22Rv1 (cell line): ENCODE data around the gene PPP2R1B.

Experiments used
- H3K27ac ChIP-seq: fragments of 450-650 bp; 2 replicates; pipeline ENCODE4 v1.5.1; 2017
- CTCF ChIP-seq: fragments of 450-650 bp; IDR thresholded peaks from 2 replicates; pipeline ENCODE4 v1.5.1; 2017; ENCODE audit warnings: mild to moderate bottlenecking
- ZFX ChIP-seq: fragments of 450-650 bp; IDR thresholded peaks from 2 replicates; pipeline ENCODE4 v1.6.1; 2017; ENCODE audit warnings: antibody characterized with exemption, borderline replicate concordance

The PPP2R1B gene

GRCh38 chr11:111714522-111714921, 51.7 kb downstream of the PPP2R1B start:
- TF ChIP-seq CTCF (no peak), ZFX (no peak)
- H3K27ac ChIP-seq = no peak overlapping the region

GRCh38 chr11:111707691-111708067, 58.5 kb downstream of the PPP2R1B start:
- H3K27ac ChIP-seq = no peak overlapping the region
- TF ChIP-seq ZFX (no peak), CTCF (no peak)

- TF ChIP-seq ZFX = no peak
- TF ChIP-seq CTCF = no peak
- no peak overlapping the region for H3K27ac ChIP-seq
These were observed 59.0 kb downstream of the PPP2R1B start for GRCh38 chr11:111707039-111707690.

GRCh38 chr11:111703576-111703975, 62.6 kb downstream of the PPP2R1B start:
- H3K27ac ChIP-seq = no peak overlapping the region
- TF ChIP-seq ZFX (no peak), CTCF (no peak)

GRCh38 chr11:111702623-111703022, 63.6 kb downstream of the PPP2R1B start:
- H3K27ac ChIP-seq = no peak overlapping the region

GRCh38 chr11:111700162-111700561, 66.0 kb downstream of the PPP2R1B start:
- H3K27ac ChIP-seq = no peak overlapping the region
- TF ChIP-seq ZFX = no peak
- no peak for TF ChIP-seq CTCF

More at GRCh38 chr11:111702623-111703022, 63.6 kb downstream of the PPP2R1B start:
- TF ChIP-seq CTCF (no peak), ZFX (no peak)

- H3K27ac ChIP-seq = no peak overlapping the region
- no peak for TF ChIP-seq CTCF
- TF ChIP-seq ZFX = no peak
These were observed 66.5 kb downstream of the PPP2R1B start for GRCh38 chr11:111699579-111700156.
